Measurements from ENCODE around the gene FOXA3.

FOXA3 gene

GRCh38 chr19:45824041-45824471 is 40.1 kb upstream of the FOXA3 start:
- Mint-ChIP-seq H3K4me1 (peaks cover 3% of the 10 kb centered on the region), H3K27me3 (no peaks in the 10 kb centered on the region), H3K4me3 (no peak overlapping the region), H3K9me3 (no peaks in the 10 kb centered on the region), H3K27ac (no peak overlapping the region), H3K36me3 (peaks cover 29% of the 10 kb centered on the region)
- ATAC-seq (ENCODE audit: low read depth) (no peak), DNase-seq (ENCODE audit: low spot score in 2 of 2) (no peak)

- Mint-ChIP-seq H3K4me3 (no peak overlapping the region), H3K9me3 (no peaks in the 10 kb centered on the region), H3K27me3 (no peaks in the 10 kb centered on the region), H3K36me3 (peaks cover 30% of the 10 kb centered on the region), H3K4me1 (peaks cover 3% of the 10 kb centered on the region), H3K27ac (no peak overlapping the region)
- no peak for ATAC-seq (ENCODE audit: low read depth)
- no peak for DNase-seq (ENCODE audit: low spot score in 2 of 2)
Observed at GRCh38 chr19:45824531-45825262, 39.4 kb upstream of the FOXA3 start.

GRCh38 chr19:45825263-45825605 is 38.9 kb upstream of the FOXA3 start:
- peaks cover 35% of the 10 kb centered on the region for H3K36me3 Mint-ChIP-seq
- peaks cover 3% of the 10 kb centered on the region for H3K4me1 Mint-ChIP-seq
- no peak overlapping the region for H3K27ac Mint-ChIP-seq
- ATAC-seq (ENCODE audit: low read depth) = no peak
- H3K27me3 Mint-ChIP-seq = no peaks in the 10 kb centered on the region
- no peak for DNase-seq (ENCODE audit: low spot score in 2 of 2)
- H3K4me3 Mint-ChIP-seq = no peak overlapping the region
- no peaks in the 10 kb centered on the region for H3K9me3 Mint-ChIP-seq

GRCh38 chr19:45825917-45826893 is 37.9 kb upstream of the FOXA3 start:
- no peak overlapping the region for H3K4me3 Mint-ChIP-seq
- H3K27me3 Mint-ChIP-seq = no peaks in the 10 kb centered on the region
- peaks cover 3% of the 10 kb centered on the region for H3K4me1 Mint-ChIP-seq
- ATAC-seq (ENCODE audit: low read depth) (no peak), DNase-seq (ENCODE audit: low spot score in 2 of 2) (no peak)
- no peaks in the 10 kb centered on the region for H3K9me3 Mint-ChIP-seq
- H3K36me3 Mint-ChIP-seq = peaks cover 37% of the 10 kb centered on the region
- H3K27ac Mint-ChIP-seq = no peak overlapping the region

- Mint-ChIP-seq H3K9me3 (no peaks in the 10 kb centered on the region), H3K27me3 (no peaks in the 10 kb centered on the region), H3K4me1 (peaks cover 3% of the 10 kb centered on the region), H3K36me3 (peaks cover 40% of the 10 kb centered on the region), H3K27ac (no peak overlapping the region), H3K4me3 (no peak overlapping the region)
- ATAC-seq (ENCODE audit: low read depth) (no peak), DNase-seq (ENCODE audit: low spot score in 2 of 2) (no peak)
Observed at GRCh38 chr19:45826934-45827333, 37.2 kb upstream of the FOXA3 start.

GRCh38 chr19:45827459-45828093 is 36.5 kb upstream of the FOXA3 start:
- Mint-ChIP-seq H3K4me1 (peaks cover 3% of the 10 kb centered on the region), H3K4me3 (no peak overlapping the region), H3K27me3 (no peaks in the 10 kb centered on the region), H3K27ac (no peak overlapping the region), H3K36me3 (peaks cover 43% of the 10 kb centered on the region), H3K9me3 (no peaks in the 10 kb centered on the region)
- ATAC-seq (ENCODE audit: low read depth) = no peak
- no peak for DNase-seq (ENCODE audit: low spot score in 2 of 2)

- Mint-ChIP-seq H3K36me3 (peaks cover 43% of the 10 kb centered on the region), H3K27me3 (no peaks in the 10 kb centered on the region), H3K9me3 (no peaks in the 10 kb centered on the region), H3K4me1 (peaks cover 3% of the 10 kb centered on the region), H3K27ac (no peak overlapping the region), H3K4me3 (no peak overlapping the region)
- no peak for DNase-seq (ENCODE audit: low spot score in 2 of 2)
- ATAC-seq (ENCODE audit: low read depth) = no peak
Observed at GRCh38 chr19:45828523-45828922, 35.6 kb upstream of the FOXA3 start.

GRCh38 chr19:45828945-45829344 is 35.2 kb upstream of the FOXA3 start:
- no peak overlapping the region for H3K4me3 Mint-ChIP-seq
- H3K9me3 Mint-ChIP-seq = no peaks in the 10 kb centered on the region
- H3K36me3 Mint-ChIP-seq = peaks cover 43% of the 10 kb centered on the region
- ATAC-seq (ENCODE audit: low read depth) (no peak), DNase-seq (ENCODE audit: low spot score in 2 of 2) (no peak)
- peaks cover 3% of the 10 kb centered on the region for H3K4me1 Mint-ChIP-seq
- H3K27ac Mint-ChIP-seq = no peak overlapping the region
- H3K27me3 Mint-ChIP-seq = no peaks in the 10 kb centered on the region

- no peak overlapping the region for H3K4me3 Mint-ChIP-seq
- H3K36me3 Mint-ChIP-seq = peaks cover 35% of the 10 kb centered on the region
- H3K9me3 Mint-ChIP-seq = no peaks in the 10 kb centered on the region
- H3K4me1 Mint-ChIP-seq = no peaks in the 10 kb centered on the region
- no peak for ATAC-seq (ENCODE audit: low read depth)
- DNase-seq (ENCODE audit: low spot score in 2 of 2) = no peak
- H3K27ac Mint-ChIP-seq = no peak overlapping the region
- no peaks in the 10 kb centered on the region for H3K27me3 Mint-ChIP-seq
Observed at GRCh38 chr19:45834970-45835369, 29.2 kb upstream of the FOXA3 start.

- no peak overlapping the region for H3K4me3 Mint-ChIP-seq
- ATAC-seq (ENCODE audit: low read depth) (no peak), DNase-seq (ENCODE audit: low spot score in 2 of 2) (no peak)
- peaks cover 40% of the 10 kb centered on the region for H3K36me3 Mint-ChIP-seq
- H3K27ac Mint-ChIP-seq = no peak overlapping the region
- H3K9me3 Mint-ChIP-seq = no peaks in the 10 kb centered on the region
- no peaks in the 10 kb centered on the region for H3K4me1 Mint-ChIP-seq
- no peaks in the 10 kb centered on the region for H3K27me3 Mint-ChIP-seq
Observed at GRCh38 chr19:45842198-45842597, 21.9 kb upstream of the FOXA3 start.

- Mint-ChIP-seq H3K4me1 (peaks cover 6% of the 10 kb centered on the region), H3K27ac (no peak overlapping the region), H3K4me3 (no peak overlapping the region), H3K36me3 (peaks cover 36% of the 10 kb centered on the region), H3K9me3 (no peaks in the 10 kb centered on the region), H3K27me3 (no peaks in the 10 kb centered on the region)
- ATAC-seq (ENCODE audit: low read depth) = no peak
- DNase-seq (ENCODE audit: low spot score in 2 of 2) = no peak
Observed at GRCh38 chr19:45847663-45848062, 16.5 kb upstream of the FOXA3 start.

- peaks cover 40% of the 10 kb centered on the region for H3K36me3 Mint-ChIP-seq
- H3K4me3 Mint-ChIP-seq = no peak overlapping the region
- ATAC-seq (ENCODE audit: low read depth) = peak; percentile 27
- no peak overlapping the region for H3K27ac Mint-ChIP-seq
- H3K27me3 Mint-ChIP-seq = no peaks in the 10 kb centered on the region
- H3K4me1 Mint-ChIP-seq = peaks cover 6% of the 10 kb centered on the region
- no peaks in the 10 kb centered on the region for H3K9me3 Mint-ChIP-seq
- DNase-seq (ENCODE audit: low spot score in 2 of 2) = no peak
Observed at GRCh38 chr19:45848922-45849321, 15.2 kb upstream of the FOXA3 start.

GRCh38 chr19:45852145-45852750 is 11.9 kb upstream of the FOXA3 start:
- H3K9me3 Mint-ChIP-seq = no peaks in the 10 kb centered on the region
- H3K27ac Mint-ChIP-seq = no peak overlapping the region
- no peak overlapping the region for H3K4me3 Mint-ChIP-seq
- peaks cover 30% of the 10 kb centered on the region for H3K36me3 Mint-ChIP-seq
- no peak for DNase-seq (ENCODE audit: low spot score in 2 of 2)
- ATAC-seq (ENCODE audit: low read depth) = no peak
- H3K4me1 Mint-ChIP-seq = peaks cover 8% of the 10 kb centered on the region
- H3K27me3 Mint-ChIP-seq = no peaks in the 10 kb centered on the region

GRCh38 chr19:45852983-45853382 is 11.1 kb upstream of the FOXA3 start:
- DNase-seq (ENCODE audit: low spot score in 2 of 2) (no peak), ATAC-seq (ENCODE audit: low read depth) (no peak)
- H3K4me3 Mint-ChIP-seq = no peak overlapping the region
- no peaks in the 10 kb centered on the region for H3K27me3 Mint-ChIP-seq
- peaks cover 23% of the 10 kb centered on the region for H3K36me3 Mint-ChIP-seq
- peaks cover 7% of the 10 kb centered on the region for H3K4me1 Mint-ChIP-seq
- no peak overlapping the region for H3K27ac Mint-ChIP-seq
- no peaks in the 10 kb centered on the region for H3K9me3 Mint-ChIP-seq
